Keratinocyte (primary cell): ENCODE measurements around the gene TRPC4AP. TPM values are rescaled to one million over a fixed set of nuclear protein-coding genes. Genes with fewer than 3 reads are reported as not detected.
"Not testable (repeated sequence)": the region's sequence is repeated elsewhere in the genome, so short reads cannot be mapped to it uniquely, and the experiment has no call there.

Source experiments
- DNase-seq: peaks from one replicate; pipeline ENCODE4 v3.0.0-alpha.2; 2011; ENCODE audit warnings: low read depth, missing footprints, low spot score
- FAIRE-seq: peaks from 2 replicates; lab custom pipeline; 2011; peaks lifted over from hg19 to GRCh38; lab: Jason Lieb, UNC
- H2AFZ ChIP-seq: 2 replicates; pipeline ENCODE4 v1.6.0; 2012; ENCODE audit warnings: low read length, control low read depth, inconsistent platforms; ENCODE audit not compliant: control insufficient read depth
- H3K27ac ChIP-seq: 2 replicates; pipeline ENCODE4 v1.5.1; 2011; ENCODE audit warnings: low read length; ENCODE audit not compliant: control insufficient read depth, insufficient read depth
- H3K27me3 ChIP-seq: 3 replicates; pipeline ENCODE4 v1.6.0; 2011; ENCODE audit warnings: low read length; ENCODE audit not compliant: control insufficient read depth, insufficient read depth; ENCODE audit errors: extremely low read depth
- H3K36me3 ChIP-seq, 2 experiments: 2 replicates in 1 of 2; 3 replicates in 1 of 2; pipeline ENCODE4 v1.5.1; 2011; ENCODE audit warnings: low read length in 2 of 2, mild to moderate bottlenecking in 1 of 2; ENCODE audit not compliant: control insufficient read depth in 2 of 2, insufficient read depth in 2 of 2; ENCODE audit errors: extremely low read depth in 1 of 2
- H3K4me1 ChIP-seq: 3 replicates; pipeline ENCODE4 v1.5.1; 2011; ENCODE audit warnings: low read length; ENCODE audit not compliant: control insufficient read depth, insufficient read depth; ENCODE audit errors: extremely low read depth
- H3K4me2 ChIP-seq: 3 replicates; pipeline ENCODE4 v1.6.0; 2011; ENCODE audit warnings: low read depth, low read length; ENCODE audit not compliant: control insufficient read depth, insufficient read depth; ENCODE audit errors: extremely low read depth
- H3K4me3 ChIP-seq, 3 experiments: fragments of 200-600 bp in 1 of 3; sonication (generic) in 1 of 3; 2 replicates in 2 of 3; 3 replicates in 1 of 3; pipeline ENCODE4 v1.5.1; 2011 to 2016; ENCODE audit warnings: low read length in 3 of 3, mild to moderate bottlenecking in 3 of 3, control low read depth in 2 of 3, inconsistent platforms in 1 of 3, low read depth in 1 of 3, mixed read lengths in 1 of 3, mixed run types in 1 of 3, moderate library complexity in 1 of 3; ENCODE audit not compliant: control insufficient read depth in 2 of 3, insufficient read depth in 2 of 3; ENCODE audit errors: extremely low read depth in 1 of 3
- H3K79me2 ChIP-seq: 2 replicates; pipeline ENCODE4 v1.6.0; 2012; ENCODE audit warnings: low read length; ENCODE audit not compliant: control insufficient read depth, insufficient read depth
- H3K9ac ChIP-seq: 3 replicates; pipeline ENCODE4 v1.6.0; 2011; ENCODE audit warnings: low read length; ENCODE audit not compliant: control insufficient read depth, insufficient read depth; ENCODE audit errors: extremely low read depth
- H3K9me1 ChIP-seq: 3 replicates; pipeline ENCODE4 v1.6.0; 2011; ENCODE audit warnings: low read length; ENCODE audit not compliant: control insufficient read depth, insufficient read depth; ENCODE audit errors: extremely low read depth
- H3K9me3 ChIP-seq: 2 replicates; pipeline ENCODE4 v1.5.1; 2012; ENCODE audit warnings: low read depth, low read length; ENCODE audit not compliant: control insufficient read depth
- H4K20me1 ChIP-seq: 3 replicates; pipeline ENCODE4 v1.6.0; 2011; ENCODE audit warnings: low read length; ENCODE audit not compliant: control insufficient read depth, insufficient read depth; ENCODE audit errors: extremely low read depth
- CTCF ChIP-seq, 3 experiments: IDR thresholded peaks in 1 of 3; conservative IDR thresholded peaks in 1 of 3; optimal IDR thresholded peaks in 1 of 3; 2 replicates in 2 of 3; 3 replicates in 1 of 3; pipeline versions ENCODE3 to v1.5.1; 2011; ENCODE audit warnings: low read length in 3 of 3, mild to moderate bottlenecking in 3 of 3, moderate library complexity in 2 of 3, control low read depth in 1 of 3, inconsistent platforms in 1 of 3; ENCODE audit not compliant: insufficient read depth in 2 of 3; ENCODE audit errors: extremely low read depth in 1 of 3
- EZH2 ChIP-seq: IDR thresholded peaks from one replicate; pipeline ENCODE4 v1.6.1; 2012; ENCODE audit warnings: inconsistent platforms, mild to moderate bottlenecking, low read length, moderate library complexity
- dilution Hi-C: fragments of 300-500 bp; cut with MboI; formaldehyde crosslinking; loops from one replicate; pipeline ENCODE4 v1.7.0; 2020; ENCODE audit warnings: low sequenced_read_pairs; ENCODE audit not compliant: extremely low pct_ligation_motif_present
- polyA plus RNA-seq, 5 experiments: library from polyadenylated mRNA; depleted of rRNA in 3 of 5; stranded (reverse) in 3 of 5; stranded (forward) in 1 of 5; unstranded in 1 of 5; fragments of >200 nt; gene quantifications; 1 replicate in 1 of 5; 2 replicates in 3 of 5; 3 replicates in 1 of 5; pipeline versions ENCODE4 v1.2.1 to v1.2.3, GENCODE V29; 2011 to 2012; ENCODE audit warnings: missing spikeins in 2 of 5, low read depth in 1 of 5, low replicate concordance in 1 of 5

TRPC4AP gene
- polyA plus RNA-seq, 1 donor (not counting 4 experiments of a cell fraction or from before 2014, with no cell fraction given) = 53.9 TPM

GRCh38 chr20:35077341-35077740 lies 15.3 kb downstream of the TRPC4AP start:
- H2AFZ ChIP-seq = no peak overlapping the region
- no peak for TF ChIP-seq CTCF (optimal IDR thresholded peaks at IDR 0.05 in 1 of 3, IDR thresholded peaks at IDR 0.05 in 1 of 3, conservative IDR thresholded peaks at IDR 0.05 in 1 of 3; ENCODE audit: extremely low read depth in 1 of 3, insufficient read depth in 2 of 3, low read length in 3 of 3)
- TF ChIP-seq EZH2 = no peak
- peaks cover 14% of the 10 kb centered on the region for H3K4me1 ChIP-seq
- peaks cover under 1% of the 10 kb centered on the region for H4K20me1 ChIP-seq
- no peak for DNase-seq
- no peaks in the 10 kb centered on the region for H3K9me1 ChIP-seq
- H3K9ac ChIP-seq = no peak overlapping the region
- peaks cover 34% of the 10 kb centered on the region for H3K79me2 ChIP-seq
- H3K36me3 ChIP-seq = peaks cover 0 to 8% of the 10 kb centered on the region in 2 experiments
- dilution Hi-C loops = no loop called here
- FAIRE-seq = no peak
- H3K9me3 ChIP-seq = no peaks in the 10 kb centered on the region
- H3K27ac ChIP-seq = peak overlapping the region; percentile 27
- no peak overlapping the region for H3K4me3 ChIP-seq
- peak overlapping the region; percentile 50 for H3K4me2 ChIP-seq
- H3K27me3 ChIP-seq = no peaks in the 10 kb centered on the region

GRCh38 chr20:35071436-35072153 lies 21.0 kb downstream of the TRPC4AP start:
- H2AFZ ChIP-seq, DNase-seq, dilution Hi-C loops, H3K9ac ChIP-seq, FAIRE-seq, H3K9me3 ChIP-seq, H3K4me2 ChIP-seq, H3K4me3 ChIP-seq, H4K20me1 ChIP-seq, H3K27ac ChIP-seq, H3K27me3 ChIP-seq, H3K4me1 ChIP-seq, H3K36me3 ChIP-seq, H3K9me1 ChIP-seq: not testable (repeated sequence)
- peaks cover 14% of the 10 kb centered on the region for H3K79me2 ChIP-seq

GRCh38 chr20:35066194-35066593 lies 26.4 kb downstream of the TRPC4AP start:
- Histone ChIP-seq H3K4me1 (no peaks in the 10 kb centered on the region), H3K36me3 (peaks cover 0 to 6% of the 10 kb centered on the region in 2 experiments), H3K79me2 (peaks cover 50% of the 10 kb centered on the region), H3K27me3 (no peaks in the 10 kb centered on the region), H3K27ac (no peak overlapping the region), H3K9ac (no peak overlapping the region), H3K9me1 (no peaks in the 10 kb centered on the region), H3K4me2 (no peak overlapping the region), H3K9me3 (no peaks in the 10 kb centered on the region), H2AFZ (no peak overlapping the region), H4K20me1 (peaks cover 3% of the 10 kb centered on the region), H3K4me3 (no peak overlapping the region)
- FAIRE-seq (no peak), DNase-seq (no peak)
- dilution Hi-C loops = no loop called here
- TF ChIP-seq CTCF (optimal IDR thresholded peaks at IDR 0.05 in 1 of 3, IDR thresholded peaks at IDR 0.05 in 1 of 3, conservative IDR thresholded peaks at IDR 0.05 in 1 of 3; ENCODE audit: extremely low read depth in 1 of 3, insufficient read depth in 2 of 3, low read length in 3 of 3) (no peak), EZH2 (no peak)
